Esophagus (tissue), 2 donors: Measurements from ENCODE around the gene CENPH. TPM values are rescaled to one million over a fixed set of nuclear protein-coding genes. Genes with fewer than 3 reads are reported as not detected.
"Not testable (repeated sequence)": the region's sequence is repeated elsewhere in the genome, so short reads cannot be mapped to it uniquely, and the experiment has no call there.

Source experiments
- H3K27ac ChIP-seq, 2 donors: one replicate each; pipeline ENCODE4 v1.5.1; 2013; ENCODE audit warnings: low read depth in 2 of 2, mild to moderate bottlenecking in 2 of 2, inconsistent platforms in 1 of 2, low read length in 1 of 2, moderate library complexity in 1 of 2
- H3K27me3 ChIP-seq, 2 donors: one replicate each; pipeline ENCODE4 v1.6.1; 2013; ENCODE audit warnings: low read length in 2 of 2, control low read depth in 1 of 2, mild to moderate bottlenecking in 1 of 2; ENCODE audit not compliant: insufficient read depth in 2 of 2, control insufficient read depth in 1 of 2
- H3K36me3 ChIP-seq, 2 donors: one replicate each; pipeline ENCODE4 v1.6.1; 2013; ENCODE audit warnings: low read length in 1 of 2; ENCODE audit not compliant: control insufficient read depth in 2 of 2, insufficient read depth in 2 of 2
- H3K4me1 ChIP-seq, 2 donors: one replicate each; pipeline ENCODE4 v1.6.1; 2013; ENCODE audit warnings: low read length in 1 of 2; ENCODE audit not compliant: control insufficient read depth in 2 of 2, insufficient read depth in 2 of 2
- H3K4me3 ChIP-seq, 2 donors: one replicate each; pipeline ENCODE4 v1.5.1; 2013; ENCODE audit warnings: low read length in 2 of 2, mild to moderate bottlenecking in 2 of 2, low read depth in 1 of 2, moderate library complexity in 1 of 2
- H3K9me3 ChIP-seq, 2 donors: one replicate each; pipeline ENCODE4 v1.6.1; 2013; ENCODE audit warnings: mild to moderate bottlenecking in 2 of 2, low read depth in 1 of 2, low read length in 1 of 2, moderate library complexity in 1 of 2; ENCODE audit not compliant: control insufficient read depth in 2 of 2, insufficient read depth in 1 of 2
- WGBS, 2 donors: extraction: QIAGEN DNeasy Blood & Tissue Kit; methylation state at CpG; one replicate each; pipeline ENCODE4 v1.1.7; 2013; 5-methylcytosine and 5-hydroxymethylcytosine counted together
- polyA plus RNA-seq, 2 donors: library from polyadenylated mRNA; stranded (reverse); fragments of 200-250 nt; gene quantifications; one replicate each; pipeline ENCODE4 v1.2.3, GENCODE V29; 2013
- donor health status: healthy with polysubstance abuse.
- donor health status: Bipolar disorder and iron deficiency.

Gene CENPH
- polyA plus RNA-seq, 2 donors = 7.2 to 8.4 TPM

DNA sequence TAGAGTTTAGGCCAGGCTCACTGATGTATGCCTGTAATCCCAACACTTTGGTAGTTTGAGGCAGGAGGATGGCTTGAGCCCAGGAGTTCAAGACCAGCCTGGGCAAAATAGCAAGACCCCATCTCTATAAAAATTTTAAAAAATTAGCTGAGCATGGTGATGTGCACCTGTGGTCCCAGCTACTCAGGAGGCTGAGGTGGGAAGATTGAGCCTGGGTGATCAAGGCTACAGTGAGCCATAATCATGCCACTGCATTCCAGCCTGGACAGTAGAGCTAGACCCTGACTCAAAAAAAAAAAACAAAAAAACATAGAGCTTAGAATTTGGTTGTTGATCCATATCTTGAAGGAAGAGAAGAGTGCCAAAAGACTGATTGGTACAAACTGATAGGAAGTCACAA lies 30.6 kb downstream of the CENPH start:
- Histone ChIP-seq H3K36me3 (no peaks in the 10 kb centered on the region), H3K4me3 (no peak overlapping the region), H3K27me3 (no peaks in the 10 kb centered on the region), H3K27ac (no peak overlapping the region), H3K4me1 (no peaks in the 10 kb centered on the region), H3K9me3 (no peaks in the 10 kb centered on the region)

DNA sequence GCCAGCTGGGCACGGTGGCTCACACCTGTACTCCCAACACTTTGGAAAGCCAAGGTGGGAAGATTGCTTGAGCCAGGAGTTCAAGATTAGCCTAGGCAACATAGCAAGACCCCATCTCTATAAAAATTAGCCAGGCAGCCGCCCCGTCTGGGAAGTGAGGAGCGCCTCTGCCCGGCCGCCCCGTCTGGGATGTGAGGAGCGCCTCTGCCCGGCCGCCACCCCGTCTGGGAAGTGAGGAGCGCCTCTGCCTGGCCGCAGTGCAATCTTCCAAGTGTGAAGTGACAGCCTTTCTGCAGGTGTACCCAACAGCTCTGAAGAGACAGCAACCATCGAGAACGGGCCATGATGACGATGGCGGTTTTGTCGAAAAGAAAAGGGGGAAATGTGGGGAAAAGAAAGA lies 31.0 kb downstream of the CENPH start:
- not testable (repeated sequence) for H3K36me3 ChIP-seq, H3K27me3 ChIP-seq, H3K27ac ChIP-seq, H3K4me1 ChIP-seq, H3K4me3 ChIP-seq, H3K9me3 ChIP-seq
- 95 to 98% methylated on average over 17 to 18 of the region's 18 CpGs for WGBS, 2 donors

- not testable (repeated sequence) for H3K27me3 ChIP-seq, H3K4me1 ChIP-seq, H3K36me3 ChIP-seq, H3K27ac ChIP-seq, H3K4me3 ChIP-seq, H3K9me3 ChIP-seq
- 85 to 90% methylated on average over 8 of the region's 9 CpGs for WGBS, 2 donors
Measured at GRCh38 chr5:69220833-69221232, 31.4 kb downstream of the CENPH start.

- no peak overlapping the region for H3K27ac ChIP-seq
- H3K36me3 ChIP-seq = no peaks in the 10 kb centered on the region
- H3K4me1 ChIP-seq = no peaks in the 10 kb centered on the region
- H3K9me3 ChIP-seq = no peaks in the 10 kb centered on the region
- 93 to 95% methylated on average over 8 of the region's 8 CpGs for WGBS, 2 donors
- no peaks in the 10 kb centered on the region for H3K27me3 ChIP-seq
- H3K4me3 ChIP-seq = no peak overlapping the region
Measured at GRCh38 chr5:69224520-69224919, 35.1 kb downstream of the CENPH start.

GRCh38 chr5:69225860-69226259 lies 36.5 kb downstream of the CENPH start:
- H3K9me3 ChIP-seq = no peaks in the 10 kb centered on the region
- H3K4me3 ChIP-seq = no peak overlapping the region
- H3K27me3 ChIP-seq = no peaks in the 10 kb centered on the region
- 81 to 95% methylated on average over 4 of the region's 4 CpGs for WGBS, 2 donors
- H3K27ac ChIP-seq = no peak overlapping the region
- H3K36me3 ChIP-seq = no peaks in the 10 kb centered on the region
- no peaks in the 10 kb centered on the region for H3K4me1 ChIP-seq

- H3K27me3 ChIP-seq = no peaks in the 10 kb centered on the region
- no peak overlapping the region for H3K4me3 ChIP-seq
- H3K4me1 ChIP-seq = no peaks in the 10 kb centered on the region
- H3K27ac ChIP-seq = no peak overlapping the region
- WGBS, 2 donors = 50 to 55% methylated on average over 2 of the region's 2 CpGs
- no peaks in the 10 kb centered on the region for H3K36me3 ChIP-seq
- no peaks in the 10 kb centered on the region for H3K9me3 ChIP-seq
Measured at GRCh38 chr5:69230181-69230580, 40.8 kb downstream of the CENPH start.

- WGBS, 2 donors = 90 to 92% methylated on average over 6 of the region's 6 CpGs
- Histone ChIP-seq H3K4me1 (no peaks in the 10 kb centered on the region), H3K9me3 (no peaks in the 10 kb centered on the region), H3K36me3 (no peaks in the 10 kb centered on the region), H3K27ac (no peak overlapping the region), H3K4me3 (no peak overlapping the region), H3K27me3 (no peaks in the 10 kb centered on the region)
Measured at GRCh38 chr5:69231281-69231680, 41.9 kb downstream of the CENPH start.

- Histone ChIP-seq H3K4me1 (no peaks in the 10 kb centered on the region), H3K4me3 (no peak overlapping the region), H3K27me3 (no peaks in the 10 kb centered on the region), H3K27ac (peak overlapping the region in 1 of 2 donors; percentile 29), H3K9me3 (no peaks in the 10 kb centered on the region), H3K36me3 (no peaks in the 10 kb centered on the region)
- 54 to 59% methylated on average over 2 of the region's 2 CpGs for WGBS, 2 donors
Measured at GRCh38 chr5:69231851-69232250, 42.5 kb downstream of the CENPH start.

DNA sequence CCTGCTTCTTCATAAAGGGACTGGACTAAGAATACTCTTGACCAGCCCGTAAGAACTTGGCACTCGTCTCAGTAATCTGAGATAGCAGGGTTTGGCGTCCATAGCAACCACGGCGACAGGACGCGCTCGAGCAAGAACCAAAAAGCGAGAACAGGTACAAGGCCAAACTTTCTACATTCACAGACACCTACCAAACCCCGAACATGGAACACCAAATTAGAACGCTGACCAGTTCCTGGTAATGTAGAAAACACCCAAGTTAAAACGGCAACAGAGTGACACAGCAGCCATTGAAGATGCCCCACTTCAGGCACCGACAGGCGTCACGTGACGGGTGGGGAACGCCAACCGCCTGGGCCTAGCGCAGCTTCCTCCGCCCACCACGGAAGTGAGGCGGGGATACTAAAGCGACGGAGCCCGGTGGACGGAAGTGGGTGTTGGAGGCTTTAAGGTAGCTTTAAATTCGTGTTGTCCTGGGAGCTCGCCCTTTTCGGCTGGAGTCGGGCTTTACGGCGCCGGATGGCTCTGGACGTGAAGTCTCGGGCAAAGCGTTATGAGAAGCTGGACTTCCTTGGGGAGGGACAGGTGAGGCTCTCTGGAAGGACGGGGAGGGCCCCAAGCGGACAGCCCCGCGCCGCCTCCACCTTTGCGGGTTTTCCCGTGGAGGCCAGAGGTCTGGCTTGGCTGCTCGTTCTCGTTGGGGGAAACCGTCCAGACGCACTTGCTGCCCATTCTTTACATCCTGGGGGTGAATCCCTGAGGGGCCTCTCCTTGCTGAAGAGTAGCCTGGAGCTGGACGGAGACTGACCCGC lies 45.3 kb downstream of the CENPH start, which contains the start of gene CDK7:
Gene CDK7, plus strand, starts transcription at position 430 of the 812 bp plus-strand sequence. Its CDS starts 90 bp downstream, at position 520.
- Histone ChIP-seq H3K36me3 (no peaks in the 10 kb centered on the region), H3K27ac (peak within 1 kb of the TSS; percentile 79 to 96)
- 0% methylated on average over 49 of the region's 49 CpGs for WGBS, 2 donors

DNA sequence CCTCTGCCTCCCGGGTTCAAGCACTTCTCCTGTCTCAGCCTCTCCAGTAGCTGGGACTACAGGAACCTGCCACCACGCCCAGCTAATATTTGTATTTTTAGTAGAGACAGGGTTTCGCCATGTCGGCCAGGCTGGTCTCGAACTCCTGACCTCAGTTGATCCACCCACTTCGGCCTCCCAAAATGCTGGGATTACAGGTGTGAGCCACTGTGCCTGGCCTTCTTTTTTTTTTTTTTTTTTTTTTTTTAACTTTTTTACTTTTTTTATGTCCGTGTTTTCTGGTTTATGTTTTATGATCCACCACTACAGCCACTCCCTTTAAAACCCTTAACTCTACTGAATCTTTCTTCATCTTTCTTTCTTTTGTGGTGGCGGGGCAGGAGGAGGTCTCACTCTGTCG lies 47.4 kb downstream of the CENPH start:
- not testable (repeated sequence) for H3K27ac ChIP-seq, H3K36me3 ChIP-seq, H3K27me3 ChIP-seq, H3K4me1 ChIP-seq, H3K4me3 ChIP-seq, H3K9me3 ChIP-seq
- 74 to 82% methylated on average over 9 of the region's 9 CpGs for WGBS, 2 donors

More for the DNA sequence above, 45.3 kb downstream of the CENPH start, which contains the start of gene CDK7:
- Histone ChIP-seq H3K4me3 (peak within 1 kb of the TSS; percentile 82 to 85), H3K4me1 (peaks cover 0 to 3% of the 10 kb centered on the region in 2 donors), H3K27me3 (no peaks in the 10 kb centered on the region), H3K9me3 (no peaks in the 10 kb centered on the region)
